GM12874 (cell line): Measurements from ENCODE around the gene ZG16.

ENCODE experiments used
- CTCF ChIP-seq: IDR thresholded peaks from 2 replicates; pipeline ENCODE4 v1.5.1; 2011; ENCODE audit warnings: low read depth, mild to moderate bottlenecking, control low read depth, low read length, moderate library complexity; ENCODE audit not compliant: insufficient read depth

ZG16 gene

GRCh38 chr16:29806099-29806579 is 28.1 kb downstream of the ZG16 start, which contains the start of gene MAZ:
TSS of gene MAZ (plus strand) at chr16:29806529. CDS start at chr16:29806702, 173 bp downstream.
- no peak for TF ChIP-seq CTCF

- TF ChIP-seq CTCF = no peak
Measured at GRCh38 chr16:29806641-29807425, 28.8 kb downstream of the ZG16 start.

GRCh38 chr16:29807426-29808218 is 29.6 kb downstream of the ZG16 start:
- peak; percentile 88 for TF ChIP-seq CTCF

GRCh38 chr16:29808219-29808900 is 30.3 kb downstream of the ZG16 start:
- TF ChIP-seq CTCF = no peak

- no peak for TF ChIP-seq CTCF
Measured at GRCh38 chr16:29809031-29809747, 31.1 kb downstream of the ZG16 start.

- no peak for TF ChIP-seq CTCF
Measured at GRCh38 chr16:29809850-29810698, 32.0 kb downstream of the ZG16 start.
